Measurements from ENCODE around the gene PIGU. TPM values are rescaled to one million over a fixed set of nuclear protein-coding genes. Genes with fewer than 3 reads are reported as not detected.

PIGU gene
- total RNA-seq, 1 donor from 2014 or later = 5.0 TPM

DNA sequence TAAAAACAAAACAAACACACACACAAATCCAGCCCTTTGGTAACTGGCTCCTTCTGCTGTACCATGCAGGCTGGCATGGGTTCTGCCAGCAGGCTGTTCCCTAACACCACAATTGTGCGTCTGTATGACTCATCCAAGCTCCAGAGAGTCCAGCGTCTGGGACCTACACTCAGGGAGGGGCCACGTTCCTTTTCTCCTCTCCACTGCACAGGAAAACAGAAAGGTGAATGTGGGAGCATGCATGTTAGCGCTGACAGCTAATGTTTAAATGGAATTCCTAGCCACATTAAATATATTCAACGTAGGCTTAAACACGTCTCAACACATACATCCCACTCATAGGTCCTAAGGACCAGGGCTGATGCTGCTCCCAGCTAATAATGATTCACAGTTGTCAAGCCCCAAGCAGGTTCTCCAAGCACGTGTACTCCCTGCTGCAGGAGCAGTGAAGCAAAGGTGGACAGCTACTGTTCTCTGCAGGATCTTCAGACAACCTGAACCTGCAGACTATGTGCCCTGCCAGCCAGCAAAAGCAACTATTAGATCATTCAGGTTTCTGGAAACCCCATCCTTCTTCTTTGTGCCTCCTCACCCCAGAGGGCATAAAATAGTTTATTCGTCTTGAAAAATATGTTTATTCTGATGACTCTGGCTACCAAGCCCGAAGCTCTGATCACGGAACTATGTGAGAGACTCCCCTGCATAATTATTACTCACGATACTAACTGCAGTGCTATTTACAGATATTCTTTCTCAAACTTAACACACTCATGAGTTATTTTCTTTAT, 97.5 kb downstream of the PIGU start:
- peak; percentile 85 for DNase-seq (ENCODE audit: low read depth in 2 of 2)

GRCh38 chr20:34578521-34578920, 98.4 kb downstream of the PIGU start:
- DNase-seq (ENCODE audit: low read depth in 2 of 2) = no peak

- no peak for DNase-seq (ENCODE audit: low read depth in 2 of 2)
These were observed 98.9 kb downstream of the PIGU start for GRCh38 chr20:34578025-34578424.

DNA sequence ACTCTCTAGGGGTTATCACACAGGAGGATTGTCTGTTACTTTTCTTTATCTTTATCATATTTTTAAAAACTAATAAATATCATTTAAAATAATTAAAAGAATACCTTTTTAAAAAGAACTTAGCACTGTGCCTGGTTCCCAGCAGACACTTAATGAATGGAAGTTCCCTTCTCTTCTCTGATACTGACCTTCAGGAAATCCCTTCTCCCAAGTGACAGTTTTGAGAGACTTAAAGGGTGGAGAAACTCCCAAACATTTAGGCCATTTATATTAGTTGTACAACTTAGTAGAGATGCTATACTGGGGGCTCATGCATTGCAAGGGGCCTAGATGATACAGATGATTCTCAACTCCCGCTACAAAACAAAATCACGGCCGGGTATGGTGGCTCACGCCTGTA, 99.8 kb downstream of the PIGU start:
- DNase-seq (ENCODE audit: low read depth in 2 of 2) = no peak

- DNase-seq (ENCODE audit: low read depth in 2 of 2) = no peak
These were observed 101.1 kb downstream of the PIGU start for GRCh38 chr20:34575756-34576155.

GRCh38 chr20:34575271-34575670, 101.6 kb downstream of the PIGU start:
- no peak for DNase-seq (ENCODE audit: low read depth in 2 of 2)

GRCh38 chr20:34574861-34575260, 102.0 kb downstream of the PIGU start:
- DNase-seq (ENCODE audit: low read depth in 2 of 2) = no peak

- no peak for DNase-seq (ENCODE audit: low read depth in 2 of 2)
These were observed 102.5 kb downstream of the PIGU start for GRCh38 chr20:34574426-34574825.

GRCh38 chr20:34573541-34574300, 103.2 kb downstream of the PIGU start:
- DNase-seq (ENCODE audit: low read depth in 2 of 2) = peak in 1 of 2 donors; percentile 39

DNA sequence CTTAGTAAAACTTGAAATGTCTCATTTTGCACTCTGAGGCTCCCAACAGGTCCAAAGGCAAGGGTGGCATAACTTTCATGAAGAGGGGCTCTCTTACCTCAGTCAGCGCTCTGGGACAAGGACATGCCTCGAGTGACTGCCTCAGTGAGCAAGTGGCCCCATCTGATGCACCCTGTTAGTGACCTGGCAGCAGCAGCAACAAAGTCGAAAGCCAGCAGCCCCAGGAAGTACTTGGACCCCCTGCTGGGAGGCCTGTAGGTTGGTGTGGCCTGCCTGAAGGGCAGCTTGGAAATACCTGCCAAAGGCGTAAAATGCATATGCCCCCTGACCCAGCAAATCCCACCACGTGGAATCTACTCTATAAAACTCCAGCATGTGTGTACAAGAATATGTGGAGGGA, 105.1 kb downstream of the PIGU start:
- no peak for DNase-seq (ENCODE audit: low read depth in 2 of 2)

DNA sequence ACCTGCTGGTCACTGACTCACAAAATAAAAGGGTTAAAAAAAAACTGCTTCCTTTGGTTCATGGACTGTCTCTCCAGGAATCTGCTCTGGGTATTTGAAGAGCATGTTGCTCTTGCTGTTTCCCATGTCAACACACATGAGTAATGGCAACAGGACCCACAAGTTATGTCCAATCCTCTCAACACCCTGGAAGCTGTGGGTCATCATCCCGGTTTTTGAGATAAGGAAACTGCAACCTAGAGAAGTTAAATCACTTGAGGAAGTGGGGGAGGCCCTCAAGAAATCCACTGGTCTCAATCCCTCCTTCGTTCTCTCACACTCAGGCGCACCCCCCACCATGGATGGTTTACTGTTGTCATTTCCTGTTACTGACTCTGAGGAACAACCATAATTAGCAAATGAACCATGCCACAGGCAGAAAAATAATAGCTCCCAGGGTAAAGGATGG, 106.0 kb downstream of the PIGU start:
- peak in 1 of 2 donors; percentile 88 for DNase-seq (ENCODE audit: low read depth in 2 of 2)

DNA sequence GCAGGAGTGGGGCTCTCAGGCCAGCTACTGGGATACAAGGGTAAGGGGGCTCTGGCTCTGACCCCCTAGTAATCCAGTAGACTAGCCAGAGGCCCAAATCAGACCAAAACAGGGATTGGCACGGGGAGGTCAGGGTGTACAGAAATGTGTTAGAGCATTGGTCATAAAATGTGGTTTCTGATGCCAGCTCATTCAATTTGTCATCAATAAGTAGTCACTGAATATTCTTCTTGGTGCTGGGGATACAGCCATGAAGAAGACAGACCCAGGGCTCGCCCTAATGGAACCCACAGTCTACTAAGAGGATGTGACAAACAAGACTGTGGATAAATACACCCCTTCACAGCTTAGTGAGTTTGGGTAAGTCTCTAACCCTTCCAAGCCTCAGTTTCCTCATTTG, 107.3 kb downstream of the PIGU start:
- DNase-seq (ENCODE audit: low read depth in 2 of 2) = no peak

- DNase-seq (ENCODE audit: low read depth in 2 of 2) = no peak
These were observed 108.7 kb downstream of the PIGU start for GRCh38 chr20:34567892-34568865.

- DNase-seq (ENCODE audit: low read depth in 2 of 2) = no peak
These were observed 109.7 kb downstream of the PIGU start for GRCh38 chr20:34566978-34567891.

DNA sequence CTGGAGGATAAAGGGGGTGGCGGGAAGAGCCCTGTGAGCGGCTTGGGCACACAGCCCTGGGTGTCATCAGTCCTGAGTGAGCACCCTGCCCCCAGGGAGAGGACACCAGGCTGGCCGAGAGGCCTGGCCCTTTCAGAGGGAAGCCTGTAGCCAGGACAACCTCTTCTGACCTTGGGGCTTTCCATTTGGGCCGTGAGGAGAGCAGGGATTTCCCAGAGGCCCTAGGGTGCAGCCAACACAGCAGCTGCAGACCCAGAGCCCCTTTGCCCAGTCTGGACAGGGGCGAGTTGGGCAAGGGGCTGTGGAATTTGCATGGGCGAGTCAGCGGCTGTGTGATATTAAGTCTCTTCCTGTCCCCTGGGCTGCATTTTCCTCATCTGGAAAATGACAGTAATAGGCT, 112.1 kb downstream of the PIGU start:
- peak; percentile 23 to 57 for DNase-seq (ENCODE audit: low read depth in 2 of 2)

DNA sequence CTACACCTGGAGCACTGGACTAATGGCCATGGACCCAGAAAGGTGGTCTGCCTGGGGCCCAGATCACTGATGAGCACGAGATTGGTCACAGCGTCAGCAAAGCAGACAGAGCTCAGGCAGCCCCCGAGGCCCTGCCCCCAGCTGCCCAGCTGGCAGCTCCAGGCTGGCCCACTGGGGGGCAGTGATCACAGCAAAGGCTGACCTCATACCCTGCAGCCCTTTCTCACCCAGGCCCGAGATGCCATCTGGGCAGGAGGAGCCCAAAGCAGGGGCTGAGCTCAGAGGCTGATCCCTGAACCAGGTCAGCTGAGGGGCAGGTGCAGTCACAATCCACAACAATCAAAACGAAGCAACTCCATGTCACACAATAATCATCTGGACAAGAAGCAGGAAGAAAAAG, 114.3 kb downstream of the PIGU start:
- DNase-seq (ENCODE audit: low read depth in 2 of 2) = peak; percentile 42 to 56

DNA sequence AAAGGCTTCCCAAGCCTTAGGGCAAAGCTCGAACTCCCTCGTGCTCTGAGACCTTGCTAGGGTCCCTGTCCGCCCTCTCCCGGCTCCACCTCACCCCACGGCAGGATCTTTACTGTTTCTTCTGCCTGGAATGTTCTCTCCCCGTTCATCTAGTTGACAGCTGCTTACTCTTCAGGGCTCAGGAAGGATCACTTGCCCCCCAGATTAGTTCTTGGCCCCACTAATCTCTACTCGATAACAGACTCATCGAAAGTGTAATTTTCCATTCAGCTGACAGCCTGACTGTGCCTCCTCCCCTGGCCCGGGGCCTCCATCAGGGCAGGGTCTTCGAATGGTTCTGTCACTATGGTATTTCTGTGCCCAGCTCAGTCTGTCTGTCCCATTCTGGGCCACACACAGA, 115.2 kb downstream of the PIGU start:
- DNase-seq (ENCODE audit: low read depth in 2 of 2) = no peak

DNA sequence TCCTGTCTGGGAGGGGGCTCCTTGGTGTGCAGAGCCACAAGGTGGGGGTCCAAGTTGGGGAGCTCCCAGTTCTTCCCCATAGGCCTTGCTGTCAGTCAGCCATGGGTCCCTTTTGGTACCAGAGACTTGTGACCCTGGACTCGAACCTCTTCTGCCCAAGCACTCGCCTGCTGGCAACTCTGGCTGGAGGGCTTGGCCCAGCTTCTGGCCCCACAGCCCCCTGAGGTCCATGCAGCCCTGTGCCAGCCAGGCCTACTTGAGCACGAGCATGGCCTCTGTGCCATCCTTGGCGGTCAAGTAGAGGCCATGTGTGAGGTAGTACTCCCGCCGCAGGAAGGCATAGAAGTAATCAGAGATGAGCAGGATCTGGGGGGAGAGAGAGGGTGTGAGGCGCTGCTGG, 116.3 kb downstream of the PIGU start:
- DNase-seq (ENCODE audit: low read depth in 2 of 2) = no peak

DNA sequence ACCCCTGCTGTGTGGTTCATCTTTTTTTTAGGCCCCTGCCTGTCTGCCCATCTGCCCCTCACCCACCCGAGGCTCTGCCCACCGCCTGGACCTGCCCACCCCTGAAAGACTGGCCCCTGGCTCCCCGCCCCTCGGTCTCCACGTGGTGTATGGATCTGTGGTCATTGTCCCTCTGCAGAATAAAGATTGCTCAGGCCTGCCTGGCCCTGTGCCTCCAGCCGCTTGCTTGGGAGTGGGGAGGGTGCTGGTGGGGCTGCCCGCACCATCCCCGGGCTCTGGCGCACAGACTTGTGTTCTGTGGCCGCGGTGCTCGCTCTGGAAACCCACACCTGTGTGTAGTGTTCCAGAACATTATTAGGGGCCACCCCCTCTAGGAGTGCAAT, 116.8 kb downstream of the PIGU start:
- DNase-seq (ENCODE audit: low read depth in 2 of 2) = no peak

GRCh38 chr20:34559311-34560140, 117.4 kb downstream of the PIGU start:
- DNase-seq (ENCODE audit: low read depth in 2 of 2) = peak in 1 of 2 donors; percentile 29
